ENCODE data around the gene CHN2. TPM values are rescaled to one million over a fixed set of nuclear protein-coding genes. Genes with fewer than 3 reads are reported as not detected.

Gene CHN2
- total RNA-seq, 1 experiment from 2014 or later: 7.7 TPM

DNA sequence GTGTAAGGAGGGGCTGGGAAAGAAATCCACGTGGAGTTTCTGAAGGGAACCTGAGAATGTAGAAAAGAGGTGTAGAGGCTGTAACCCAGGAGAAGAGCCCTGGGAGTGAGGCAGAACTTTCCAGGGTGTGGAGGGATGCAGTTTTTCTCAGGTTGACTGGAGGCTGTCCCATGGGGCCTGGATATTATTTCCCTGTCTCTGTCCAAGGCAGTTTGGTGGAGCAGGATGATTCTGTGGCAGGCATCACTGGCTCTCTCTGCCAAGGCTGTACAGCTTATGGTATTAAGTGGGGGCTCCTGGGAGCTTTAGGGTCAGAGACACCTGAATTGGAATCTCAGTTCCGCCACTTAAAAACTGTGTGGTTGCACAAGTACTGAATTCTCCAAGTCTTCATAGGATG is 81.6 kb downstream of the CHN2 start:
- no peaks in the 10 kb centered on the region for H3F3A ChIP-seq (ENCODE audit: low read length, unreplicated experiment)
- H3K4me1 ChIP-seq (ENCODE audit: insufficient read depth, low read length): peaks cover 4% of the 10 kb centered on the region
- BruUV-seq (replicated peaks): no TSS peak
- no peaks in the 10 kb centered on the region for H3K9me3 ChIP-seq (ENCODE audit: low read length)
- ChIA-PET POLR2A (ENCODE audit: unreplicated experiment) (no interaction called here), CTCF (no interaction called here)
- H3K79me2 ChIP-seq (ENCODE audit: low read length): no peaks in the 10 kb centered on the region
- no peaks in the 10 kb centered on the region for H3K36me3 ChIP-seq (ENCODE audit: low read depth, low read length)
- no peaks in the 10 kb centered on the region for H4K20me1 ChIP-seq (ENCODE audit: low read length)
- no peak overlapping the region for H3K4me3 ChIP-seq (ENCODE audit: low read length)
- intact Hi-C loops (cut with micrococcal nuclease): no loop called here
- ATAC-seq (no peak), DNase-seq (no peak)
- H2AFZ ChIP-seq (ENCODE audit: low read length): no peak overlapping the region
- H3K27ac ChIP-seq (ENCODE audit: low read length): no peak overlapping the region
- TF ChIP-seq EZH2 (IDR thresholded peaks at IDR 0.05; ENCODE audit: low read length, unreplicated experiment): no peak
- TF ChIP-seq EZH2phosphoT487 (IDR thresholded peaks at IDR 0.05; ENCODE audit: borderline replicate concordance, low read length): no peak
- no peak for TF ChIP-seq CTCF (conservative IDR thresholded peaks at IDR 0.05; ENCODE audit: low read depth, low read length)
- no peaks in the 10 kb centered on the region for H3K27me3 ChIP-seq (ENCODE audit: low read length)
- no peaks in the 10 kb centered on the region for H3K9me2 ChIP-seq (replicated peaks; ENCODE audit: low read length)
- H3K9ac ChIP-seq (ENCODE audit: low read length): no peak overlapping the region
- H3K4me2 ChIP-seq (ENCODE audit: low read length): no peak overlapping the region

GRCh38 chr7:29276806-29277205 is 82.2 kb downstream of the CHN2 start:
- H3K79me2 ChIP-seq (ENCODE audit: low read length): no peaks in the 10 kb centered on the region
- H3K4me2 ChIP-seq (ENCODE audit: low read length): no peak overlapping the region
- intact Hi-C loops (cut with micrococcal nuclease): no loop called here
- no peak overlapping the region for H2AFZ ChIP-seq (ENCODE audit: low read length)
- H3K9me2 ChIP-seq (replicated peaks; ENCODE audit: low read length): no peaks in the 10 kb centered on the region
- H3K27ac ChIP-seq (ENCODE audit: low read length): no peak overlapping the region
- TF ChIP-seq EZH2phosphoT487 (IDR thresholded peaks at IDR 0.05; ENCODE audit: borderline replicate concordance, low read length) (no peak), EZH2 (IDR thresholded peaks at IDR 0.05; ENCODE audit: low read length, unreplicated experiment) (no peak), CTCF (conservative IDR thresholded peaks at IDR 0.05; ENCODE audit: low read depth, low read length) (no peak)
- ATAC-seq (no peak), DNase-seq (no peak)
- ChIA-PET POLR2A (ENCODE audit: unreplicated experiment) (interaction anchor here (0.6 kb wide), 1 partner anchor 406 kb away, joined by 3 read pairs; no protein-coding TSS in a partner anchor), CTCF (no interaction called here)
- no peak overlapping the region for H3K4me3 ChIP-seq (ENCODE audit: low read length)
- H3K27me3 ChIP-seq (ENCODE audit: low read length): no peaks in the 10 kb centered on the region
- no peaks in the 10 kb centered on the region for H3K9me3 ChIP-seq (ENCODE audit: low read length)
- H3K36me3 ChIP-seq (ENCODE audit: low read depth, low read length): no peaks in the 10 kb centered on the region
- no peaks in the 10 kb centered on the region for H4K20me1 ChIP-seq (ENCODE audit: low read length)
- no peak overlapping the region for H3K9ac ChIP-seq (ENCODE audit: low read length)
- BruUV-seq (replicated peaks): no TSS peak
- H3F3A ChIP-seq (ENCODE audit: low read length, unreplicated experiment): no peaks in the 10 kb centered on the region
- no peaks in the 10 kb centered on the region for H3K4me1 ChIP-seq (ENCODE audit: insufficient read depth, low read length)

GRCh38 chr7:29277436-29278215 is 83.1 kb downstream of the CHN2 start:
- POLR2A ChIA-PET (ENCODE audit: unreplicated experiment): interaction anchor here (0.6 kb wide), 1 partner anchor 407 kb away, joined by 3 read pairs; no protein-coding TSS in a partner anchor
- intact Hi-C loops (cut with micrococcal nuclease): no loop called here
- no peak for DNase-seq

More at GRCh38 chr7:29277436-29278215, 83.1 kb downstream of the CHN2 start:
- CTCF ChIA-PET: no interaction called here
- Histone ChIP-seq H3K36me3 (ENCODE audit: low read depth, low read length) (no peaks in the 10 kb centered on the region), H3K9ac (ENCODE audit: low read length) (no peak overlapping the region), H3K4me3 (ENCODE audit: low read length) (no peak overlapping the region), H3F3A (ENCODE audit: low read length, unreplicated experiment) (no peaks in the 10 kb centered on the region), H3K4me1 (ENCODE audit: insufficient read depth, low read length) (no peaks in the 10 kb centered on the region), H3K79me2 (ENCODE audit: low read length) (no peaks in the 10 kb centered on the region), H4K20me1 (ENCODE audit: low read length) (no peaks in the 10 kb centered on the region), H3K4me2 (ENCODE audit: low read length) (no peak overlapping the region), H3K27ac (ENCODE audit: low read length) (no peak overlapping the region), H3K9me2 (replicated peaks; ENCODE audit: low read length) (no peaks in the 10 kb centered on the region), H3K27me3 (ENCODE audit: low read length) (no peaks in the 10 kb centered on the region), H3K9me3 (ENCODE audit: low read length) (no peaks in the 10 kb centered on the region), H2AFZ (ENCODE audit: low read length) (no peak overlapping the region)
- BruUV-seq (replicated peaks): no TSS peak
- TF ChIP-seq EZH2 (IDR thresholded peaks at IDR 0.05; ENCODE audit: low read length, unreplicated experiment): no peak
- TF ChIP-seq CTCF (conservative IDR thresholded peaks at IDR 0.05; ENCODE audit: low read depth, low read length): no peak
- no peak for TF ChIP-seq EZH2phosphoT487 (IDR thresholded peaks at IDR 0.05; ENCODE audit: borderline replicate concordance, low read length)
- no peak for ATAC-seq
